Activated CD4-positive, CD25-positive, alpha-beta regulatory T cell treated with anti-CD3 and anti-CD28 coated beads, Interleukin-2, amount 50 U/mL, for 24 hours (primary cell): Measurements from ENCODE around the gene CXCR4.

Source experiments
- ATAC-seq, 2 donors: fragments of 150-1000 bp; cut with Tn5 transposase; one replicate each; pipeline ENCODE4 v1.10.0; 2021; ENCODE audit warnings: mild to moderate bottlenecking in 1 of 2, moderate library complexity in 1 of 2

The CXCR4 gene

GRCh38 chr2:136131961-136132824 is 14.2 kb upstream of the CXCR4 start:
- ATAC-seq: peak; percentile 37 to 53

DNA sequence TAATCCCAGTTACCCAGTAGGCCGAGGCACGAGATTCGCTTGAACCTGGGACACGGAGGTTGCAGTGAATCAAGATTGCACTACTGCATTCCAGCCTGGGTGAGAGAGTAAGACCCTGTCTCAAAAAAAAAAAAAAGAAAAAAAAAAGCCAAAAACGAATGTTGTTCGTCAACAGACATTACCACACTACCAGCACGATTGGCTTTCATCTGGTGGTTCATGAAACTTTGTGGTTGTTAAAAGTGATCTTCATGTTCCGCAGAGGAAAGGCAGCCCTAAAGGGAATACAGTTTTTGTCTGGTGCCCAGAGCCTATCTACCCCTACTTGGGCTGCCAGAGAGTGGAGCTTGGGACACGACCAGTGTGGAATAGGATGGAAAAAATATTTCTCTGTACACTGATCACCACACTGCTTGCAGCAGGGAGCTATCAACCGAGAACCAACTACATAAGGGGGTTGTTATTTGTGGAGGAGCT is 13.6 kb upstream of the CXCR4 start:
- ATAC-seq: peak; percentile 11 to 17

DNA sequence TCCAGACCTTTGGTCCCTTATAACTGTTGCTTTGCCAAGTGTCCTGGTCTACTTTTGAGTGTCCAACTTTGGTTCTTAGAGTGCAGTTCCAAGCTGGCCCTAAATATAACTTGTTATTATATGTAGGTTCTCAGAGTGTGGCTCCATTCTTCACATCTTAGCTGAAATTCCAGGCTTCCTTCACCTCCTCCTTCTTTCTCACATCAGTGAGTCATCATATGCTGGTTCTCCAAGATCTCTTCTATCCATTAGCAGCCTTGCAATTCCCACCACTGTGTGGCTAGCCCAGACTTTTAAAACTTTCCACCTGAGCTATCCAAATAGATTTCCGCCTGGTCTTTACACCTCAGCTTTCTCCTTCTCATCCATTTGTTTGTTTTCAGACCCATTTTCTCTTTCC is 12.6 kb upstream of the CXCR4 start:
- no peak for ATAC-seq

GRCh38 chr2:136130045-136130444 is 12.1 kb upstream of the CXCR4 start:
- no peak for ATAC-seq

DNA sequence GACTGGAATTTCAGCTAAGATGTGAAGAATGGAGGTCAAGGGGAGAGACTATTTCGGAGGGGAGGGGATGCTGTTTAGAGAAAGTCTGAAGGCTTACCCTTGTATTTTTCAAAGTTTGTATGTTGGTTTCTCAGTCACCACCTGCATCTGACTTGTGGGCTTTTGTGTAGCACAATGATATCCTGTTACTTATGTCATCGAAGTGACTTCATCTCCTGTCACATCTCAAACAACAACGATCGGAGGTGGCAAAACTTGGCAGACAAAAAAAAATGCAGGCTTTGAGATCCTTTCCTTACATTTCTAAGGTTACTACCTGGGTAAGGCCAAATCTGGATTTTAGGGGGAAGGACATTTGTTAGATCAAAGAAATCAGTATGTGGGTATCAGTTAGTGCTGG is 11.7 kb upstream of the CXCR4 start:
- ATAC-seq: peak; percentile 42 to 48

- ATAC-seq: no peak
Measured at GRCh38 chr2:136128905-136129304, 11.0 kb upstream of the CXCR4 start.

DNA sequence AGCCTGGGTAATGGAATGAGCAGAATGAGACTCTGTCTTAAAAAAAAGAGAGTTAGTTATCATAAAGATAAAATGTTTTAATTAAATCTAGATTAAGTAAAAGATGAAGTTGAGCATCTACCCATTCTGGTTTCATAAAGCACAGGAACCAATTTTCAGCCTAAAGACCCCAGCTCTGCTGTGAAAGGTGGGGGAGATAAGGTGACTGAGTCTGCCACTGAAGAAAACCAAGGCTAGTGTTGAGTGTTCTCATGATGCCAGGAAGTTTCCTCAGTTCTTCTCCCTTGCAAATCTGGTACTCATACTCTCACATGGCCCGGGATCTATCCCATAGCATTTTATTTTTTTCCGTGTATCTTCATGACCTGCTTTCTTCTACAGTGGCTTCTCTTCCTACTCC is 10.4 kb upstream of the CXCR4 start:
- ATAC-seq: no peak

DNA sequence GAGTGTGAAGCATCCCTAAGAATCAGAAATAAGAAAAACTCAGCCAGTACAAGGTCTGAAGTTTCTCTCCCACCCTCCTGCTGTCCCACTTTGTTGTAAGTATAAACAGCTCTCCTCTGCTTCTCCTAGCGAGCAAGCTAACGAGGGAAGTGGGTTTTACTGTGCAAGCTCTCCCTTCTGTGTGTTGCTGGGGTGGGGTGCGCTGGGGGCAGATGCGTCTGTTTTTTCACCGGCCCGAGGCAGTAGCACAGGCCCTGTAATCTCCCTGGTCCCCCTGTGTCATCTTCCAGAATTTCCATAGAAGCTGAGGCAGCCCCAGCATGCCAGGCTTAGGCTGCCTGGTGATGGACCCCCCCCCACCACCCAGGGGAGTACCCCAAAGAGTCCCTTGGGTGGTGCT is 9.4 kb upstream of the CXCR4 start:
- no peak for ATAC-seq

- no peak for ATAC-seq
Measured at GRCh38 chr2:136126421-136126926, 8.5 kb upstream of the CXCR4 start.

- no peak for ATAC-seq
Measured at GRCh38 chr2:136126021-136126420, 8.1 kb upstream of the CXCR4 start.

- no peak for ATAC-seq
Measured at GRCh38 chr2:136125236-136125635, 7.3 kb upstream of the CXCR4 start.

- ATAC-seq: no peak
Measured at GRCh38 chr2:136124805-136125204, 6.9 kb upstream of the CXCR4 start.

- no peak for ATAC-seq
Measured at GRCh38 chr2:136122661-136123060, 4.7 kb upstream of the CXCR4 start.

DNA sequence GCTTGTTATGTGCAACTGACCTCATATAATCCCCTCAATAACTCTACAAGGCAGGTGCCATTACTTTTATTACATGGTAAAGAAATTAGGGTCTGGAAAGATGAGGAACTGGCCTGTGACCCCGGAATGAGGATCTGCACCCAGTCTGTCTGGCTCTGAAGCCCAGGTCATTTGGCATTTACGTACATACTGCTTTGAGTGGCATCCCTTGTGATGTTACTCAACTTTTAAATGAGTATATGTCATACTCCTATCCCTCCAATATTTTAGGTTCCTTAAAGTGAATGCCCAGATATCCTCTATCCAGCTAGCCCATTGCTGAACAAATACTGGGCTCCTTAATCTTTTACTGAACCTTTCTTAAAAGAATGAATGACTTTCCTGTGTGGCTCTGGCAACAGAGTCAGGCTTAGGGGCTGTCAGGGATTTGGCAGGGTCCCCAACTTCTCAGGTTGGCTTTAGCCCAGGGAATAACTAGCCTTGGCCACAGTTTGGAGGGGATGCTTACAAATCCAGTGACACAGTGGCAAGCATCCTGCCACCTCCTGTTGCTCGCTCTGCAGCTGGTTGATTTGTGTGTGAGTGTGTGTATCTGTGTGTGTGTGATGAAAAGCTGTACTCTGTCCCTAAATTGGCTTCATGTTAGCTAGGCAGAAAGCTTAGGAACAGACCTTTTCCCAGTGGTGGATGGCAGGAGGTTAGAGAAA is 3.4 kb upstream of the CXCR4 start:
- ATAC-seq: no peak

DNA sequence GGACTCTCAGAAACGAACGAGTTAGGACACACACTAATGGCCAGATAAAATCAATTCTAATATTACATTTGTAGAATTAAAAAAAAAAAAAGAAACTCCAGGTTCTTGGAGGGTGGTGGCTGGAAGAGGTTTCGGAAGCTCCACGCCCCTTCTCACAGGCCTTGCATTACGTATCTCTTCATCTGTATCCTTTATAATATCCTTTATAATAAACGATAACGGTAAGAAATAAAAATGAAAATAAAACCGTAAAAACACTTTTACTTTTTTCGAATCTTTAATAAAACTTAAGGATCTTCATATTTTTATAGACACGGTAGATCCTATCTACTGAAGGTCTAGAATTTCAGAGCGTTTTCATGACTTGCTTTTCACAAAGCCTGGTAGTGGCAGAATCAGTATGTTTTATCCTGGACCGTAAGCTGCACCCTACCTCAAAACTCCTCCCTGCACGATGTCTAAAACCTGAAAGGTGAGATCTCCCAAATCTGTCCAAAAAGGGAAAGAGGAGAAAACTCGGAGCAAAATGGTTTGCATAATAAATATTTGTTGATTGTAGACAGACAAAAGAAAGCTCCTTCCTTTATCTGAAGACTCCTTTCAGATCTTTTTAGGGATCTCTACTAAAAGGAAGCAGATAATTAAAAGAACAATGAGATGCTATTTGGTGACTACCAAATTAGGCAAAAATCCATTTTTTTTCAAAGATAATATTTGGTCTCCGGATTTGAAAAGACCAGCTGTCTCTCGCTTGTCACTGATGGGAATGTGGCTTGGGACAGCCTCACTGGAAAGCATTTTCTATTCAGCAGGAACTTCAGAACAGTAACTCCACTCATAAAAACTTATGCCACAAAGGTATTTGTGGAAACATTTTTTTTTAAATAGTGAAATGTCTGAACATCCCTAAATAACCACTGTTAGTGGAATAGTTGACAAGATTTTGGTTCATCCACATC is 2.0 kb upstream of the CXCR4 start:
- ATAC-seq: no peak

- ATAC-seq: peak; percentile 57 to 64
Measured at GRCh38 chr2:136118819-136119716, 1.1 kb upstream of the CXCR4 start.

DNA sequence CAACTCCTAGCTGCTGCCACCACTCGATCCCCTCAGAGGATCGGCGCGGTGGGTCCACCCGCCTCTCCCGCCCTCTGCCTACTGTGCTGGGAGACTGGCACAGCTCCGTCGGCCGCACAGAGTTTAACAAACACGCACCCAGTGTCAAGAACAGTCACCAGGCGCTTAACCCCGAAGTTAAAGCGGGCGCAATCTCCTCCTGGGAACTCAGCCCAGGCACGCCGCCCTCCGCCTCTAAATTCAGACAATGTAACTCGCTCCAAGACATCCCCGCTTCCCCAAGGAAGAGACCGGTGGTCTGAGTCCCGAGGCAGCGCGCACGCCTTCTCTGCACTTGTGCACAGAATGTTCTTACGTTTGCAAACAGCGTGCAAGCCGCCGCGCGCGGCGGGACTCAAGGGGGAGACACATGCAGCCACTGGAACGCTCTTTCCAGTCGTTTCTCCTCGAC is 533 bp downstream of the CXCR4 start:
- peak; percentile 14 to 27 for ATAC-seq

DNA sequence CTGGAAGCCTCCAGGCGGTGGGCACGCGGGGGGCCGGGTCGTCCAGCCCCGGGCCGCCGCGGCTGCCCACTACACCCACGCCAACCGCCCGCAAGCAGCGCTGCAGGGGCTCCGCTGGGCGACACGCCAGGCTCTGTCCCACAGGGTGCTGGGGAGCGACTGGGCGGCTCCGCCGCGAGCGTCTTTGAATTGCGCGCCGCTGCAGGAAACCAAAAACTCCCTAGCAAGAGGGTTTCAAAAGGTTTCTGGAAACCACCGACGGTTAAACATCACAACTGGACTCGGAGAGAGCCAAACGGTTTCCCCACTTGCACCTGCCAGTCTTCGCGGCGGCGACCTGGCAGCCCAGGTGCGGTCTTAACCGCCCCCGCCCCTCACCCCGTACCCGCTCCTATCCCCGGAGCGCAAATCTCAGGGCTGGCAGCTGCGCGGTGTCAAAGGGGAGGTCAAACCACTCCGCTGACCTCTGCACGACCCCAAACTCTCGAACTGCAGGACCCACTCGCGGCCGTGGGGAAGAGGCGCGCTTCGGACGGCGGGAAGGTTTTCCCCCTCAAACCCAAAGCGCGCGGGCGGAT is 1.0 kb downstream of the CXCR4 start:
- peak; percentile 40 for ATAC-seq

DNA sequence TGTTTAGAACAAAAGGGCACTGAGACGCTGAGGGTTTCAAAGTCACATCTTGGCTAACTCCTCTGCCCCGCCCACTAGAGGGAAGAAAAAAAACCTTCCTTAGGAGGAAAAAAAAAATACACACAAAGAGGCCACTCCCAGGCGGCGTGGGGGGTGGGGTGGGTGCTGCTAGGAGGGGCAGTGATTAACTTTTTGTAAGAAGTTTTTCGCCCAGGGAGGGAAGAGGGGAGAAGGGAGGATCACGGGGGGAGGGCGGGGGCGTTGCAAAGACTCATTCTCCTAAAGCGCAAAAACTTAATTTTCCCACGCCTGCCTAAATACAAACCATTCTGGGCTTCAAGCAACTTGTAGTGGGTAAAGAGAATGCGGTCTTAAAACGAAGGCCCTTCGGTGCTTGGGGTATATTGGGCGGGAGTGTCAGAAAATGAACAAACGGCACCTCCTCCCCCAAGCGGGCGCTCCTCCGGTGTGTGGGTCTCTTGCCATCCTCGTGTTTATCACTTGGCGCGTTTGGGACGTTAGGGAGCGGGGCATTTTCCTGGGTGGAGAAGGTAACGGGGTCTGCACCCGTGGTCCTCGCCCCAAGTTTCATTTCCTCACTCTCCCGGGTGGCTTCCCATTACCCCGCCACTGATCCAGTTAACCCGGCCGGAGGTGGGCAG is 1.7 kb downstream of the CXCR4 start:
- no peak for ATAC-seq

- no peak for ATAC-seq
Measured at GRCh38 chr2:136115183-136115761, 2.7 kb downstream of the CXCR4 start.
